ENCODE data around the gene CDHR4.

GRCh38 chr3:49842843-49843517 lies 43.3 kb upstream of the CDHR4 start:
- no peak for TF ChIP-seq CTCF (IDR thresholded peaks at IDR 0.05; ENCODE audit: low read length)
- TF ChIP-seq EZH2 (IDR thresholded peaks at IDR 0.05; ENCODE audit: borderline replicate concordance, low read length), result no peak
